ENCODE measurements around the gene FGF8.

Gene FGF8

DNA sequence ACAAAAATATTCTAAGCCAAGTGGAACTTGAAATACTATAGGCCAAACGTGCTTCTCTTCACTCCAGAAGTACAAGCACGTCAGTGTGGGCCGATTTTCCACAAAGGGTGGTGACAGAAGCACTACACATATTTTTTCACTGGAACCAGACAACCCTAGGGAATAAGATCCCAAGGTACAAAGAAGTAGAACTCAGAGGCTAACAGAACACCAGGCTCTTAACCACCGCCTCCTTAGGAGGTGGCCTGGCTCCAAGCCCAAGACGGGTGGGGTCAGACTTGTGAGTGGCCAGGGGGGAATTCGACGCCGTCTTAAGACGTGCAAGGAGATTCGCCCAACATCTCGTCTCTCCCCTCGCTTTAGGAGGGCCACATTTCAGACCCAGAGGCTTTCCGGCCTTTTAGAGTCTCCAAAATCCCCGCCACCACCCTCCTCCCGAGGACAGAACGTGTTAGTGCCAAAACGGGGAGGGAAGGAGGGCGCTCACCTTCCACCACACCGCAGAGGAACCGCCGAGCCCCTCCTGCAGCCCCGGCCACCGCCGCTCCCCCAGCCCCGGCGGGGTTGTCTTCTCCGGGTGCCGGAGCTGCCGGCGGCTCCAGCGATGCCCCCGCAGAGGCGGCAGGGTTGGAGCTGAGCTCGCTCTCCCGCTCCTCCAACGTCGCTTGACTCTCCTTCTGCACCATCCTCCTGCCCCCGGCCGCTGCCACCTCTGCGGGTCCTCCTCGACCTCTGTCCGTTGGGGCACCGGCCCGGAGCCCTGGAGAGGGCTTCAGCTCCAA lies 41.6 kb upstream of the FGF8 start:
- peaks cover 4% of the 10 kb centered on the region; the same call in 1 of the 2 replicates for H3K36me3 ChIP-seq (ENCODE audit: insufficient read depth)
- H2AFZ ChIP-seq (ENCODE audit: low read depth) = 0 out of 2 replicates have a peak overlapping the region, but pooled peaks have one; percentile 0
- peak overlapping the region; percentile 91 for H3K9ac ChIP-seq
- peaks cover 36% of the 10 kb centered on the region for H3K4me1 ChIP-seq (ENCODE audit: low read depth, poor library complexity, severe bottlenecking)
- TF ChIP-seq, protein P1, sequence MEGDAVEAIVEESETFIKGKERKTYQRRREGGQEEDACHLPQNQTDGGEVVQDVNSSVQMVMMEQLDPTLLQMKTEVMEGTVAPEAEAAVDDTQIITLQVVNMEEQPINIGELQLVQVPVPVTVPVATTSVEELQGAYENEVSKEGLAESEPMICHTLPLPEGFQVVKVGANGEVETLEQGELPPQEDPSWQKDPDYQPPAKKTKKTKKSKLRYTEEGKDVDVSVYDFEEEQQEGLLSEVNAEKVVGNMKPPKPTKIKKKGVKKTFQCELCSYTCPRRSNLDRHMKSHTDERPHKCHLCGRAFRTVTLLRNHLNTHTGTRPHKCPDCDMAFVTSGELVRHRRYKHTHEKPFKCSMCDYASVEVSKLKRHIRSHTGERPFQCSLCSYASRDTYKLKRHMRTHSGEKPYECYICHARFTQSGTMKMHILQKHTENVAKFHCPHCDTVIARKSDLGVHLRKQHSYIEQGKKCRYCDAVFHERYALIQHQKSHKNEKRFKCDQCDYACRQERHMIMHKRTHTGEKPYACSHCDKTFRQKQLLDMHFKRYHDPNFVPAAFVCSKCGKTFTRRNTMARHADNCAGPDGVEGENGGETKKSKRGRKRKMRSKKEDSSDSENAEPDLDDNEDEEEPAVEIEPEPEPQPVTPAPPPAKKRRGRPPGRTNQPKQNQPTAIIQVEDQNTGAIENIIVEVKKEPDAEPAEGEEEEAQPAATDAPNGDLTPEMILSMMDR (conservative IDR thresholded peaks at IDR 0.05; ENCODE audit: low read depth, low read length) = no peak
- peak overlapping the region; percentile 91 for H3K4me2 ChIP-seq
- H3K79me2 ChIP-seq (ENCODE audit: insufficient read depth, low read depth) = peaks cover 62% of the 10 kb centered on the region
- H3K4me3 ChIP-seq (IDR thresholded peaks at IDR 0.05; ENCODE audit: insufficient read depth, low read depth, low read length) = no peak overlapping the region
- H3K27me3 ChIP-seq (ENCODE audit: insufficient read depth, low read depth) = no peaks in the 10 kb centered on the region
- H4K20me1 ChIP-seq (ENCODE audit: insufficient read depth) = peaks cover 41% of the 10 kb centered on the region
- peak overlapping the region; percentile 80 for H3K27ac ChIP-seq

GRCh38 chr10:101816913-101817336 lies 41.0 kb upstream of the FGF8 start:
- TF ChIP-seq, protein P1 (conservative IDR thresholded peaks at IDR 0.05; ENCODE audit: low read depth, low read length) = no peak
- H3K27me3 ChIP-seq (ENCODE audit: insufficient read depth, low read depth) = no peaks in the 10 kb centered on the region
- peaks cover 9% of the 10 kb centered on the region; the same call in 1 of the 2 replicates for H3K36me3 ChIP-seq (ENCODE audit: insufficient read depth)
- H3K27ac ChIP-seq = peak overlapping the region; percentile 80
- peaks cover 68% of the 10 kb centered on the region for H3K79me2 ChIP-seq (ENCODE audit: insufficient read depth, low read depth)
- H4K20me1 ChIP-seq (ENCODE audit: insufficient read depth) = peaks cover 47% of the 10 kb centered on the region
- no peak overlapping the region for H3K4me3 ChIP-seq (IDR thresholded peaks at IDR 0.05; ENCODE audit: insufficient read depth, low read depth, low read length)
- H3K4me1 ChIP-seq (ENCODE audit: low read depth, poor library complexity, severe bottlenecking) = peaks cover 42% of the 10 kb centered on the region
- no peak overlapping the region for H2AFZ ChIP-seq (ENCODE audit: low read depth)
- H3K9ac ChIP-seq = peak overlapping the region; percentile 91
- peak overlapping the region; percentile 91 for H3K4me2 ChIP-seq

DNA sequence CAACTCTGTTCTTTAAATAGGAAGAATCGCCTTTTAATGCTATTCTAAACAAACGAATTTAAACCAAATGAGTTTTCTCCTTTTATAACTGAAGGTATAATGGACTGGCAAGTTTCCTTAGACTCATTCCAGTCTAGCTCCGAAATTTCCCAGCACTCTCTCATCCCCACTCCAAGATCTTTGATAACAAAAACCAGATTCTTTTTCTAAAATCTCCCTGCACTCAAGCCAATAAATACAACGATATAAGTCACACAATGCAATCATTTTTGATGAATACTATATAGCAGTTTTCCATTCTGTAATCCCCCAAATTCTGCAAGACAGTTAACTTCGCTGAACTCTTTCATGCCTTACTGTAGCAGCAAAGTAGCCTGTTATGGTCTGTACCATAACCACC lies 40.5 kb upstream of the FGF8 start:
- Histone ChIP-seq H3K79me2 (ENCODE audit: insufficient read depth, low read depth) (peaks cover 73% of the 10 kb centered on the region), H3K9ac (peak overlapping the region; percentile 91), H3K4me3 (IDR thresholded peaks at IDR 0.05; ENCODE audit: insufficient read depth, low read depth, low read length) (no peak overlapping the region), H2AFZ (ENCODE audit: low read depth) (no peak overlapping the region), H4K20me1 (ENCODE audit: insufficient read depth) (peaks cover 53% of the 10 kb centered on the region), H3K36me3 (ENCODE audit: insufficient read depth) (peaks cover 9% of the 10 kb centered on the region; the same call in 1 of the 2 replicates), H3K27ac (peak overlapping the region; percentile 80), H3K4me2 (peak overlapping the region; percentile 91), H3K27me3 (ENCODE audit: insufficient read depth, low read depth) (no peaks in the 10 kb centered on the region), H3K4me1 (ENCODE audit: low read depth, poor library complexity, severe bottlenecking) (peaks cover 48% of the 10 kb centered on the region)
- TF ChIP-seq, protein P1 (conservative IDR thresholded peaks at IDR 0.05; ENCODE audit: low read depth, low read length) = no peak

- peaks cover 53% of the 10 kb centered on the region for H4K20me1 ChIP-seq (ENCODE audit: insufficient read depth)
- H3K79me2 ChIP-seq (ENCODE audit: insufficient read depth, low read depth) = peaks cover 88% of the 10 kb centered on the region
These were observed 38.7 kb upstream of the FGF8 start for GRCh38 chr10:101814466-101815071.

More at GRCh38 chr10:101814466-101815071, 38.7 kb upstream of the FGF8 start:
- peaks cover 49% of the 10 kb centered on the region for H3K4me1 ChIP-seq (ENCODE audit: low read depth, poor library complexity, severe bottlenecking)
- TF ChIP-seq, protein P1 (conservative IDR thresholded peaks at IDR 0.05; ENCODE audit: low read depth, low read length) = no peak
- peaks cover 19% of the 10 kb centered on the region; the same call in 1 of the 2 replicates for H3K36me3 ChIP-seq (ENCODE audit: insufficient read depth)
- H3K4me3 ChIP-seq (IDR thresholded peaks at IDR 0.05; ENCODE audit: insufficient read depth, low read depth, low read length) = no peak overlapping the region
- H2AFZ ChIP-seq (ENCODE audit: low read depth) = no peak overlapping the region
- H3K4me2 ChIP-seq = peak overlapping the region; percentile 91
- peak overlapping the region; percentile 80 for H3K27ac ChIP-seq
- no peaks in the 10 kb centered on the region for H3K27me3 ChIP-seq (ENCODE audit: insufficient read depth, low read depth)
- peak overlapping the region; percentile 91; the same call in 1 of the 2 replicates for H3K9ac ChIP-seq

All from KMS-11 (cell line).